ENCODE results near the gene TTLL6.
A peak's percentile ranks its signal among the peaks of the same experiment; 100 is the strongest.

Gene TTLL6

DNA sequence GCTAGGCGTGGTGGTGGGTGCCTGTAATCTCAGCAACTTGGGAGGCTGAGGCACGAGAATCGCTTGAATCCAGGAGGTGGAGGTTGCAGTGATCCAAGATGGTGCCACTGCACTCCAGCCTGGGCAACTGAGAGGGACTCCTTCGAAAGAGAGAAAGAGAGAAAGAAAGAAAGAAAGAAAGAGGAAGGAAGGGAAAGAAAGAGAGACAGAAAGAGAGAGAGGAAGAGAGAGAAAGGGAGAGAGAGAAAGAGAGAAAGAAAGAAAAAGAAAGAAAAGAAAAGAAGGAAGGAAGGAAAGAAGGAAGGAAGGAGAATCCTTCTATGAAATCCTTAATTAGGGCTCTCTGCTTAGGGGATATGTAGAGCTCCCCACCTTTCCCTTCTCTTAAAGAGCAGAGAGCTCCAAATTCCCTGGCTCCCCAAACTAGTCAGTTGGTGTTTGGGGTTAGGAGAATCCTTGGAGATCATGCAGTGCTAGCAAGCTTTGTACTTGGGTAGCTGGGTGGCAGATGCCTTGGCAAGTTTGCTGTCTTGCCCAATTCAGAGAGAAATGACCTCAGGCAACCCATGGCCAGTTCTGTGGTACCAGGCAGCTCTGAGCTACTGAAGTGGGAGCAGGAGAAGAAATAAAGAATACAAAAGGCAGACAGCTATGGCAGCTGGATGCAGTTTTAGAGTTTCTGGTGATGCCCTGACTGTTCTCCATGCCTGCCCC, 79.5 kb downstream of the TTLL6 start:
- DNase-seq (ENCODE audit: low spot score): no peak

DNA sequence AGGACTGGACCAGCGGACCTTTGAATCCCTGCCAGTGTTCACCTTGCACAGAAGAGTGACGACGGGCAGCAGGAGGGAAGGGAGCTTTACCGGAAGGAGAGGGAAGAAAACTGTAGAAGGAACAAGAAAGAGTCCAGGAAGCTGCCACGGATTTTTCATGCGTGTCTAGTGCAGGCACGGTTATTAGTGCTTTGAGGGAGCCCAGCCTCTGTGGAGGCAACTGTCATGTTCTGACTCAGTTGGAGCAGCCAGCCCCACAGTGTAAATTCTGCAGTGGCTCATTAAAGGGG, 82.0 kb downstream of the TTLL6 start:
- no peak for DNase-seq (ENCODE audit: low spot score)

DNA sequence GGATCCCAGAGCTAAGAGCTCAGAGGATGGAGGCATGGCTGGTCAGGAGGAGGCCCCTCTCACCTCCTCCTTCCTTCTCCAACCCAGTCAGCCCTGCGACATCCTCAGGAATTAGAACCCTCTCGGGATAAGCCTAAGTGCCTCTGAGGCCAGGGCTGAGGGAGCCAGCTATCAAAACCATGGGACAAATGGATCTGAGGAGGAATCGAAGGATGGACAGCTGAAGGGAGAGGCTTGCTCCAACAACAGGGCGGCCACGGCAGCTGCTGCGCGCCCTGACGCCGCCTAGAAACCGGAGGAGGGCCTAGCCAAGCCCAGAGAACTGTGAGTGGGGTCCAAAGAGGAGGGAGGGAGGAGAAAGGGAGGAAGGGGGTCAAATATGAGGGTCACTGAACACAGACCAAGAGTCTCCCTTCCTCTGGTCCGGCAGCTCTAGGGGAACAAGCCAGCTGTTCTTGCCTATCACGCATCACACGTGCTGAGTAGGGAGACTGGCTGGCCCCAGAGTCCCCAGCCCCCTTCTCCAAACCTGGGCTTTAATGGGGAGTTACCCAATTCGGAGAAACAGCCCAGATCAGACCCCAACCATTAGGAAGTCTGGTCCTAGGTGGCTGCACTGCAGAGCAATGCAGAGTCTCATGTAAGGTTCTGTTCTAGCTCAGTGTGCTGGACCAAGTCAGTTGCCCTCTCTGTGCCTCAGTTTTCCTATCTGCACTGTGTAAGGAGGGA, 82.5 kb downstream of the TTLL6 start:
- DNase-seq (ENCODE audit: low spot score): no peak

GRCh38 chr17:48733632-48734328, 83.2 kb downstream of the TTLL6 start:
- no peak for DNase-seq (ENCODE audit: low spot score)

- no peak for DNase-seq (ENCODE audit: low spot score)
Measured at GRCh38 chr17:48732688-48733629, 84.1 kb downstream of the TTLL6 start.

DNA sequence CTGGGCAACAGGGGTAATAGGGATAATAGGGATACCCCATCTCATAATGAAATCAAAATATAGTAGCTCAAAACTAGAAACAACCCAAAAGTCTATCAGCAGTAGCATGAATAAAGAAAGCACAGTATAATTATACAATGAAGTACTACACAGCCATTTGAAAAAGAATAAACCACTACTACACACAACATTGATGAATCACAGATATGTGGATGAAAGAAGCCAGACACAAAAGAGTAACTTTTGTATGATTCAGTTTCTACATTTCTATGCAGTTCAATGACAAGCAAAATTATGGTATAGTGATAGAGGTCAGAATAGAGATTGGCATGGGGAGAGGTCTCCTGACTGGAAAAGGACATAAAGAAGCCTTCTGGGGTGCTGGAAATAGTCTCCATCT, 85.7 kb downstream of the TTLL6 start:
- DNase-seq (ENCODE audit: low spot score): no peak

DNA sequence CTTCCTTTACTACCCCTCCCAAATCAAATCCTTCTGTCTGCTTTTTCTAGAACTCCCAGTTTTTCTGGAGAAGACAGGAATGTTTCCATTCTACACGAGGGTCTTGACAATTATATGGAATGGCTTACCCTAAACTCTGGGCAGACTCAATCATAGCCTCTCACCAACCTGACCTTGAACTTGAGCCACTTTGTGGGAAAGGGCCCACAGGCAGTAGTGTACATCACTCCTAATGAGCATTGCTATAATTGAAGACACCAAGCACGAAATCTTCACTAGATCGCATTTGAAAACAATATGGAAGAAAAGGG, 86.8 kb downstream of the TTLL6 start:
- DNase-seq (ENCODE audit: low spot score): no peak

DNA sequence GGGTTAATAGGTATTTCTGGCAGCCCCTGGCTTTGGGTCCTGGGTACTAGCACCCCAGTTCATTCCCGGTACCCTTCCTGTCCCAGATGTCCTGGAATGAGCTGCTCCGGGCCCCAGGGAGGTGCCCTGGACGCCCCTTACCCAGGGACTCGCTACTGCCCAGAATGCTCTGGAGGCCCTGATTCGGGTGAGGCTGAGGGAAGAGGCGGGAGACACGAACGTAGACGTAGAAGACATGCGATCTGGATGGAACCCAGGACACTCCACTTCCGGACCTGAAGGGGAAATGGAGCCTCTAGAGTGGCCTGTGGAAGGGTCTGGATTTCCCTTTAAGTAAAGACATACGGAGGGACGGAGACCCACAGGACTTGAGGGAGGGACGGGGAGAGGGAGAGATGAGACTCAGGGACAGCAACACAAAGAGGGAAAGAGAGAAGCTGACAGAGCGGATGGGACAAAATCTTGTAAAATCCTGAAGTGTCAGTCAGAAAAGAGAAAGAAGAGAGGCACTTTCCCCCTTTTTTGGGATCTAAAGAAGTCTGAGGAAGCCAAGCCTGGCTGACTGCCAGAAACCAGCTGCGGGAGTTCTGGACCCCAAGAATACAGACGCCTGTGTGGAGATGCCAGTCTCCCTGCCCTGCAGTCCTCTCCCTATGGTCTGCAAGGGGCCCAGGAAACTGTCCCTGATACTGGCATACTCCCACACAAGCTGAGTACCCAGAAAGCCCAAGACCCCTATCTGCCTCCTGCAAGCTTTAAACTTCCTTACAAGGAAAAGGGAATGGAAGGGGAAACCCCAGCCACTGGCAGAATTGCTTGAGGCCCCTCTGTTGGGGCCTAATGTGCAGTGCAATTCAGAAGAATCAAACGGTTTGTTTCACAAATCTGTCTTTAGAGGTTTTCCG, 87.4 kb downstream of the TTLL6 start:
- DNase-seq (ENCODE audit: low spot score): no peak

GRCh38 chr17:48728232-48729231, 88.5 kb downstream of the TTLL6 start, which contains the start of gene HOXB13:
TSS of gene HOXB13 (minus strand) at chr17:48728750. CDS start at chr17:48728593, 157 bp downstream.
- peak; percentile 18 for DNase-seq (ENCODE audit: low spot score)

DNA sequence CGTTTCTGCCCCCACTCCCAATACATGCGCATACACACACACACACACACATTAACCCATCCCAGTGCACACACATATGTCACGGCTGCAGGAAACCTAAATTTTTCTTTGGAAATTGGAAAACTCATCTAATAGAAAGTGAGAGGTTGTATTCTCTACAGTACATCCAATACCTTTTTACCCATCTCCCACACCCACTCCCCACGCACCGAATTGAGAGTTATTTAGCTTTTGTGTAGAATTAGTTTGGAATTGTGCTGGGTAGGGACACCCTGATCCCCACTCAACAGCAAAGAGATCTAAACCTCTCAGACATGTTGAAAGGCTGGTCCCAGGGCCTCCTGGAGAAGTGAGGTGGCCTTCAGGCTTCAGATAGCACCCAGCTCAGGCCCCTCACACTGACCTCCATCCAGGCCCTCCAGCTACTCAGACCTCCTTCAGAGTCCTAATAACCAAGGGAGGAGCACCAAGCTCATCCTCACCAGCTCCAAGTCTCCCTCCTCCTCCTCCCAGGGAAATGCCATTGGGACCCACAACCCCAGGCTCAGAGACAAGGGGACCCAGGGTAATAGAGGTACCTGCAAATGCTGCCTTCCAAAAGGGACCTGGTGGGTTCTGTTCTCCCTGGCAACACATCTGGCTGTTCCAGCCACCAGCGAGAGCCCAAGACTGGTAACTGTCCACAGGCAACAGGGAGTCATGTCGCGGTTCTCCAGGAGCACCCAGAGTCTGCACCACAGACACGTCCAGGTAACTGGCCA, 89.4 kb downstream of the TTLL6 start:
- no peak for DNase-seq (ENCODE audit: low spot score)

DNA sequence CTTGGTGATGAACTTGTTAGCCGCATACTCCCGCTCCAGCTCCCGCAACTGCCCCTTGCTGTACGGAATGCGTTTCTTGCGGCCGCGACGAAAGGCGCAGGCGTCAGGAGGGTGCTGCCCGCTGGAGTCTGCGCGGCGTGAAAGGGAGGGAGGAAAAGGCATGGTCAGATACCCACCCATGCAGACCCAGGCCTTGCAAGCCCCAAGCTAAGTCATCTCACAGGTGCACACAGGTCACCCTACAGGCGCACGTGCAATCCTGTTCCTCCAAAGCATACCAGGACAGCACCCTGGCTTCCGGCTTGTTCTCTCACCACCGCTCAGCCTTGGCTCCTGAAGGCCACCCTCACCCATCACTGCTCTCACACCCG, 90.1 kb downstream of the TTLL6 start:
- DNase-seq (ENCODE audit: low spot score): no peak

DNA sequence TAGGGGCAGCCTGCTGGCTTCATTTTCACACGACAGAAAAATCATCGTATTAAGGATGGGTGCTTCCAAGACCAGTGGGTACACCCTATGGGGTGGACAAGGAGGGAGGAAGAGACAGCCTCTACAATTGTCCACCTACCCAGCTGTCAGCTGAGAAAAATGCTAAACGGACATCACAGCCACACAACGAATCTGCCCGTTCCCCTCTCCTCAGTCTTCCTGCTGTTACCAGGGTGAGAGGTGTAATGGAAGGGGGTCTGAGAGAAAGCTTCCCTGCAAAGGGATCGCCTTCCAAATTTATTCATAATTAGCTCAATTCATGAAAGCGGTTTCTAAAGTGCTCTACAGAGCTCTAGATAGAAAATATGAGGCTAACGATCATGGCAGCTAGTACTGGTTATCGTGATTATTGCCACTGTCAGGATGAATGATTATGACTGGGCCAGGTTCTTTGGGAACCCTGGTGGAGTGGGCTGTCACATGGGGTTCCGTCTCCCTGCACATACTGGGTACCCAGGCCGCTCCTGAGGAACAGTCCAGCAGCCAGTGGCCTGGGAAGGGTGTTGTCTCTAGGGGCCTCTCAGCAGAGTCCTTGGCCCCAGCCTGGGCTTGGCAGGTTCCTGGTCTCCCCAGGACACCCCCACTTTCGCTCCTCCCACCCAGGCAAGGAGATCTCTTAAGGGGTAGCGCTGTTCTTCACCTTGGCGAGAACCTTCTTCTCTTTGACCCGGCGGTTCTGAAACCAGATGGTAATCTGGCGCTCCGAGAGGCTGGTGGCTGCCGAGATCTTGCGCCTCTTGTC, 90.7 kb downstream of the TTLL6 start:
- DNase-seq (ENCODE audit: low spot score): no peak

DNA sequence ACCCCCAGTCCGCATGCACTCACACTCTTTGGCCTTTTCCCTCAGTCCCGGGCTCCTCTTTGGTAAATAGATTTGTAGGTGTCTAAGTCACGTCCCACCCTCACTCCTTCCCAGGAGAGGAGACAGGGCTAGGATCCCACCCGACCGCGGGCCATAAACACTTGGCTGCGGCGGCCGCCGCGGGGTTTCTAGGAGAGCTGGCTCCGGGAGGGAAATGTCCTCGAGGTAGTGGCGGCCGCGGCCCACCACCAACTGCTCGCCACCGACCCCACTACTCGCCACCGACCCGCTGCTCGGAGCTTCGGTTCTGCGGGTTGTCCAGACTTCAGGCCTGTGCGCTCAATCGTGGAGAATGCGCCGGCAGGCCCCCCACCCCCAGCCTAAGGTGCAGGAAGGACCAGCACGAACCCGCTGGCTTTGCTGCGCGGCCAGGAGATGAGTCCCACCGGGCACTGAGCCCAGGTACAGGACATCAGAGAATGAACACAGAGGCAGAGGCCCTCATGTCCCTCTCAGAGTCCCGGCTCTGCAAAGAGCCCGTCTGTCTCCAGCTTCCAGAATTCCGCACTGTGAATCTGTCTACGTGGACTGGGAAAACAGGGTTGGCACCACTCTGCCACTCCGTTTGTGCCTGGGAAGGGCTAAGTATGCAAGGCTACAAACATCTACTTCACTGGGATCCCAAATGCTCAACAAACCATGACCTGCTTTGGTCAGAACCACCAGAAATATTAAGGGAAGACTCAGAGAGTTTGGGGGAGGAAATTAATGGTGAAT, 91.6 kb downstream of the TTLL6 start:
- DNase-seq (ENCODE audit: low spot score): no peak

DNA sequence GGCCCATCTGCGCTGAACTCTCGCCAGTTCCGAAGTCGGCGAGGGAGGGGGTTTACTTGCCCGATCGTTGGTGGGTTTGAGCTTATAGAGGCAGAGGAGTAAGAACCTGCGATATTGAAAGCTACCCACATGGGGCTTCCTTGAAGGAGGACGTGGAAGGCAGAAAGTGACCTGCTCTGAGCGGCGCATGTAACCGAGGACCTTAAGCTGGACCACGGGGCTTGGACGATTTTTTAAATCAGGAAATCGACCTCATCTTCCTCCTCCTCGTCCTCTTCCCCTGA, 92.1 kb downstream of the TTLL6 start:
- DNase-seq (ENCODE audit: low spot score): no peak

DNA sequence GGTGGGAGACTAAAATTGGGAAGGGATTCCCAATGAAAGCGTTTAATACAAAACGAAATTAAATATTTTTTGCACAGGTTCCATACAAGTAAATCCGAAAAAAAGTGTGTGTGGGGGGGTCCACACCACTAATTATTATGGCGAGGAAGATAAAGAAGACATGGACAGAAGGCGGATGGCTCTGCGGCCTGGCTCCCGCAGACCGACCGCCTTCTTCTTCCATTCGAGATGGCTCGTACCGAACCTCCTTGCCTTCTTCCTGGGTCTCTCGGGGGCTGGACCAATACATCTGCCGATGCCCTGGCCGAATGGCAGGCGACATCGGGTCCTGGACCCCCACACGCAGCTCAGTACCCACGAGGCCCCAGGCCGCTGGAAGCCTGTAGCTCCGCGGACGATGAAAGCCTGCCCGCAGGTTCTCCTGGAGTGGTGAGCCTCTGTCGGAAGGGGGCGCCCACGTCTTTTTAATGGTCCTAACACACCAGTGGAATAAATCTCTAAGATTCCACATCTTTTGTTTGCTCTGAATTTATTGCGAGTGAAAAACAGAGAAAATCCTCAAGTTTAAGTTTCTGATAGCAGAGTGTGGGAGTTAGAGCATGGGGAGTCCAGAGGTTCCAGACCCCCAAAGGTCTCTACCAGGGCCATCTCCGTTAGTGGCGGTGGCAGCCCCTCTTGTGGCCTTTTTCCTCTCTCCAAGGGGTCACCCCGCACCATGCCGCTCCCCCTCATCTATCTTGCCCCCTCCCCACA, 92.6 kb downstream of the TTLL6 start:
- peak; percentile 70 for DNase-seq (ENCODE audit: low spot score)

DNA sequence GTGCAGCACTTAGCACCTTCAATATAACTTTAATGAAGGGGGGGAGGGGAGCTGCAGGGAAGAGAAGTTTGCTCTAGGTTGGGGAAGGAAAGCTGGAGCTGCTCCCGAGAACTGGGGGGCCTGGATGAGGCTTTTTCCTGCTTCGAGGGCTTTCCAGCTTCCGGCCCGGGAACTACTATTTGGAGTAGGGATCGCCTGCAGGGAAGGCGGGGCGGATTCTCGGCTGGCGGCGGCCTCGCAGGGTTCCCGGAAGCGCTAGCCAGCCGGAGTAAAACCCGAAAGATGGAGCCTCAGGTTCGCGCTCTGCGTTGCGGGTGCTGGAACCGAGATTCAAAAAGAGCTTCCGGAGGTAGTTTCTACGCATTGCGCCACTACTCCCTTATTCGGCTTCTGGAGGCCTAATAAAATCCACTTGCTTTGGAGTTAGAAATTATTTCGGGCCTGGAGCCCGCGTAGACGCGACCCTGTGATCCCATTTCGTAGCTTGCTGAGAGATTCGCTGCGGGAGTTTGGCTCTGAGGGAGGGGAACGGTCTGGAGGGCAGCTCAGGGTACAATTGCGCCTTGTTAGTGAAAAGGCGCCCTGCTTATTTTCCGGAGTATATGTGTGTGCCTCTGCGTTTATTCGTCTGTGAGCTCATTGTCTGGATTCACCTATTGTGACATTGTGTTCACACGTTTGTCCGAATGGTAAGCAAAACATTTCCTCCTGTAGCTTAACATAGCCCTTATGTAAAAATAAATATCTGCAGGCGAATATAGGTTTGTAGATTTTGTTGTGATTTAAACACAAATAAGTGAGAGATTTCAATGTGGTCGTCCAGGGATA, 93.4 kb downstream of the TTLL6 start:
- DNase-seq (ENCODE audit: low spot score): no peak

Measured in CD4-positive, alpha-beta T cell treated with Interleukin-15 for 4 hours (primary cell).